GM15510 (cell line): Measurements from ENCODE around the gene PASK.

ENCODE experiments used
- POLR2A ChIP-seq: IDR thresholded peaks from 3 replicates; pipeline ENCODE4 v1.6.1; 2011; ENCODE audit warnings: borderline replicate concordance; ENCODE audit not compliant: insufficient read length; ENCODE audit errors: extremely low read depth

Gene PASK

DNA sequence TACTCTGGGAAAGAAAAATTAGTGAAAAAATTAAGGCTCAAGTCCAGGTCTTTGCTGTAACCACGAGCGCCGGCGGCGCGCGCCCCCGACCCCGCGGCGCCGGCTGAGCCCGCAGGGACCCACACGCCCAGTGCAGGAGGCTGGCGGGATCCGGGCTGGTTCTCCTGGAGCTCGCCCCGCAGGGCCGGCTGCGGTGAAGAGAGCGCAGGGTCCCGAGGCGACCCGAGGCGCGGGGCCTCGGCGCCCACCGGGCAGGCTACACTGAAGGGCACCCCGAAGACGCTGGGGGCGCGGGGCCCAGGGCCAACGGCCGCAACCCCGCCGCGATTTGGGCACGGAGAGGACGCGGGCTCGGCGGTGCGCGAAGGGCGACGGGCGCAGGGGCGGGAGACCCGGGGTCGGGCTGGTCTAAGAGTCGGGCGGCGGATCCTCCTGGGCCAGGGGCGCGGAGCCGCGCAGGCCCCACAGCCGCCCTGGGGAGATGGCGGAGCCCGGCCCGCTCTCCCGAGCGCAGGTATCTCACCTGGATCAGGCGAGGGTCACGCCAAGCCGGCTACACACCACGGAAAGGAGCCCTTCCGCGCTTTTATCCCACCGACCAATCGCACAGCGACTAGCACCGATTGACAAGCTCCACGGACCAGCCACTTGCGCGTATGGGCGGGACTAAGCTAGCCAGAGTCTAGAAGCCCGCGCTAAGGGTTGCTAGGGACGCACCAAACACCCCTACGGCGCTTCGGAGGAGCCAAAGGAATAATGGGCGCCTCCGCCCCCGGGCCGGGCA is at the start of gene PASK:
TSS of gene PASK (minus strand) at position 582 of the 784 bp plus-strand sequence. CDS start 6,440 bp downstream, outside the sequence.
- TF ChIP-seq POLR2A, result peak; percentile 35

DNA sequence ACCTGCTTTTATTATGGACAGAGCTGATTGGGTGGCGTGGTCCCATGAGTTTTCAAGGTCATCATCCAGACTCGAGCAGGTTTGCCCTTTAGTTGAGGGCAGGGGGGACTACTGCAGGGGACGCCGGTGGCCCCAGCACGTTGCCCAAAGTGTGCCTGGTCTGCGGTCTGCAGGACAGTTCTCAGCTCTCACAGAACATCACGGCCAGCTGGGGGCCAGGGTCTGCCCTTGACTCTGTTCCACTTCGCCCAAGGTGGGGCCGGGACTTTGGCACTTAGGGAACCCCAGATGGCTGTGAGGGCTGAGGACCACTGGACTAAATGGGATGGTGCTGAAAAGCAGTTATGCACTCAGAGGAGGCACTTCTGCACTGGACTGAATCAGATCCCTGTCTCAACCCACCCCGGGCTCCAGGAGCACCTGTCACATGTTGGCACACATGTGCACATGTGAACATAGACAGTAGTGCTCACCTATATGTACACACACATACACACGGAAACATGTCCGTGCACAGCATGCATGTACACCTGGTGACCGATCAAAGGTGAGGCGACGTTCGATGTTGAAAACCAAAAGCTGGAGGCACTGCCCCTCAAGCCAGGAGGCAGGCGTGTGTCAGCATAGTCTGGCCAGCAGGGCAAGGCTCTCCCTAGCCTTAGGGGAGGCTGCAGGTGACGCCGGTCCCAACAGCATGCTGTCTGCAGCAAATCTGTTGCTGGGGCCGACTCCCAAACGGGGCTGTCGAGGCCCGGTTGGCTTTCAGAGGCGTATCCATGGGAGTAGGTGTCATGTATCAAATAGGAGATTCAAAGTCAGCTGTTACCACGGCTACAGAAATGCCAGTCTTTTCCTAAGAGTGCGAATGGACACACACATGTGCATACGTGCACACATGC is 49.4 kb upstream of the PASK start:
- no peak for TF ChIP-seq POLR2A

DNA sequence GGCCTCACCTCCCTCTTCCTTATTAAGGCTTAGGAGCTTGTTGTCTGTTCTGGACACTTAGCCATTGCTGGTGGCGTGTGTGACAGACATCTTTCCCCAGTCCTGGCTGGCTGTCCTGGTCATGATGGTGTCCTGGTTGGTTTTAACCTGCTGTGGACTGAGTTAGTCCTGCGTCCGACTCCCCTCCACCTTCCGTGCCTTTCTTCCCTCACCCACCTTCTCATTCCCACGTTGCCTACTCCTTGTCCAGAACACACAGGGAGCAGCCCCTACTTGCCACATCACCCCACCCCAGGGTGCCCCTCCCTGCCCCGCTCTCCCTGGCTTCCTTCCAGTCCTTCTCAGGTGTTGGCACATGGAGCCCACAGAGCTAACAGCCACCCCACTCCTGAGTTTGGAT is 48.7 kb upstream of the PASK start:
- TF ChIP-seq POLR2A, result no peak

DNA sequence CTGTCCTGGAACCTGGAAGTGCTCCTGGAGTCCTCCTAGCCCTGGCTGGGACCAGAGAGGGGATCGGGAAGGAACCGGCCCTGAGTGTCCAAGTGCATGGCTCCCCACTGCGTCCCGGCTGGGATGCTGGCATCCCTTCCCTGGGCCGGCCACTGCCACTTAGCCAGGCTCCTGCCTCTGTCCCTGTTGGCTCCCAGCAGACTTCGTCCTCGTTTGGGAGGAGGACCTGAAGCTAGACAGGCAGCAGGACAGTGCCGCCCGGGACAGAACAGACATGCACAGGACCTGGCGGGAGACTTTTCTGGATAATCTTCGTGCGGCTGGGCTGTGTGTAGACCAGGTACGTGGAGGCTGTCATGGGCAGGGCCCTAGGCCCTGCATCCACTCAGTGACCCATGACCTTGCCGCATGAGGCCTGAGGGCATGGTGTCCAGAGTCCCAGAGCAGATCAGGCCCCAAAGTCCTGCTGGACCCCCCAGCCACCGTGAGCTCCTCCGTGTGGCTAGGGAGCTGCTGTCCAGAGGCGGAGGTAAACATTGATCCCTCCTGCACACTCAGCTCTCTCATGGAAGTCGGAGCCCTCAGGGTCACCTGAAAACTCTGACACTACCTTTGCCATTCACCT is 46.3 kb upstream of the PASK start:
- no peak for TF ChIP-seq POLR2A

DNA sequence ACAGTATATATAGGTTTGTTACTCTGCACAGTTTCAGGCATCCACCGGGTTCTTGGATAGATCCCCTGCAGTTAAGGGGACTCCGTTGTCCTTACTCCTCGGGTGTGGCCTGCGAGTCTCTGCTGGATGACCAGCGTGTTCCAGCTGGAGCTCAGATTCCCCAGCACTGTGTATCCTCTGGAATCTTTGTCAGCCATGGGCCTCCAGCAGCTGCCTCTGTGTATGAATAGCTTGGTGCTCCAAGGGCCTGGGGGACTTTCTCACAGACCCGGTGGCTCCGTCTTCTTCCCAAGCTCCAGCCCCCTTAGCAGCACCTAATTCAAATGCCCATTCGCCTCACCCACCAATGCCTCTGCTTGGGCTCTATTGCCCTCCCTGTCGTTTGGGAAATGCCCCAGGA is 45.5 kb upstream of the PASK start:
- TF ChIP-seq POLR2A, result no peak

DNA sequence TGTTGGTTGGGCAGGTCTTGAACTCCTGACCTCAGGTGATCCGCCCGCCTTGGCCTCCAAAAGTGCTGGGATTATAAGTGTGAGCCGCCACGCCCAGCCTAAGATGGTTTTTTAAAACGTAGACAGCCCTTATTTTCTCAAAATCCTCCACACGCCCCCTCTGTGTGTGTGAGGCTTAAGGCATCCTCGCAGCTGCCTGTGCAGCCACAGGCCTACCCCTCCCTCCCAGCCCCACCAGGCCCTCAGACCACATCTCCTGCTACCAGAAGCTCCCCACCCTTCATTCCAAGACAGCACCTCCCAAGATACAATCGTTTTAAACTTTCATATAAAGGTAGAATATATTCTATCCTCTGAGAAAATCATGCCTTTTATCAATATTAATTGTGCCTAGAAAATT is 44.0 kb upstream of the PASK start:
- no peak for TF ChIP-seq POLR2A

DNA sequence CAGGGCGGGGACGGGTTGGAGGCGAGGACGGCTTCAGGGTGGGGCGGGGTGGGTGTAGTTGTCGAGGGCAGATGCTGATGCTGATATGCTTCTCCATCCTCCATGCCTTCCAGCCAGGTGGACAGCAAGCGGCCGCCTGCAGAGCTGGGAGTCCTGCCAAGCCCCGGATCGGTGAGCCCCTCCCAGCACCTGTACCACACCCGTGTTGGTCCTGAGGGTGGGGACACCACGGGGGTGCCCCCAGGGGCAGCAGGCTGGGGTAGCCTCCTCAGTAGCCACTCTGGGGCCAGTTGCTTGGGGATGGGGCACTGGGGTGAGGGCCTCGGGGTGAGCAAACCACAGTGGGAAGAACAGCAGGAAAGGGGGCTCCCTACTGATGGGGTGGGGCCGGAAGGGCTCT is 41.8 kb upstream of the PASK start:
- no peak for TF ChIP-seq POLR2A

DNA sequence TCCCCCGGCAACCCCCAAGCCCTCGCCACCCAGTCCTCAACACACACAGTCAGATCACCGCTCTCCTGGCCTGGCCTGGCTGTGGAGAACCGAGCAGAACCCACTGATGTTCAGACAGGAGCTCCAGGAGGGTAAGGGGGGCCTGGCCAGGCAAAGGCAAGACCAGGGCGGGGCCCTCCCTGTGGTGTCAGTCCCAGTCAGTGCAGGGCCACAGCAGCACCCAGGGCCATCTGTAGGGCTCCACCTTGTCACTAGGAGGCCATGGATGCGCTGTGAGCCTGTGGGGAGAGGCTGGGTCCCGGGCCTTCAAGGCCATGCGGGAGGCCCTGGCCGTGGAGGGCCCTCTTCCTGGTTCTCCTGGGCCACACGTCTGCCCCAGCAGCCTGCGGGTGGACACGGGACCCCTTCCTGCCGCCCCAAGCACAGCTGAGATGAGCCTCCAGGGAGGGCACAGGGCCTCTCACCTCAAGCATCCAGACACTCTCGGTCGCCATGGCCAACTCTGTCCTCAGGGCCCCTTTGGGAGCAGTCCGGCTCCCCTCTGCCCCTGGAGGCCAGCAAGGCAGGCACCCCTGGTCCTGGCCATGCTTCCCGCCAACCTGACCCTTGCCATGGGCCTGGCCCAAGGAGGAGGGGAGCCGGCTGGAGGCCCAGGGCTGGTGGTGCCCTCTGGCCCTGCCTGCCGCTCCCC is 41.2 kb upstream of the PASK start:
- no peak for TF ChIP-seq POLR2A

DNA sequence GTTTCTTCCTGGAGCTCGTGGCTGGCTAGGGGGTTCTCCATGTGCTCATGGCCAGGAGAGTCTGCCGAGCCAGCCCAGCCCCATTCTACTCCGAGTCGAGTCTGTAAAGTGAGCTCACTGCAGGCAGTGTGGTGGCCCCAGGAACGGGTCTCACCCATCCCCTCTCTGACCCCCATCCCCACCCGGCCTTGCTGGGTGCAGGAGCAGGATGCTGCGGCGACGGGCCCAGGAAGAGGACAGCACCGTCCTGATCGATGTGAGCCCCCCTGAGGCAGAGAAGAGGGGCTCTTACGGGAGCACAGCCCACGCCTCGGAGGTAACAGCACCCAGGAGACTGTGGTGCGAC is 40.6 kb upstream of the PASK start:
- no peak for TF ChIP-seq POLR2A

DNA sequence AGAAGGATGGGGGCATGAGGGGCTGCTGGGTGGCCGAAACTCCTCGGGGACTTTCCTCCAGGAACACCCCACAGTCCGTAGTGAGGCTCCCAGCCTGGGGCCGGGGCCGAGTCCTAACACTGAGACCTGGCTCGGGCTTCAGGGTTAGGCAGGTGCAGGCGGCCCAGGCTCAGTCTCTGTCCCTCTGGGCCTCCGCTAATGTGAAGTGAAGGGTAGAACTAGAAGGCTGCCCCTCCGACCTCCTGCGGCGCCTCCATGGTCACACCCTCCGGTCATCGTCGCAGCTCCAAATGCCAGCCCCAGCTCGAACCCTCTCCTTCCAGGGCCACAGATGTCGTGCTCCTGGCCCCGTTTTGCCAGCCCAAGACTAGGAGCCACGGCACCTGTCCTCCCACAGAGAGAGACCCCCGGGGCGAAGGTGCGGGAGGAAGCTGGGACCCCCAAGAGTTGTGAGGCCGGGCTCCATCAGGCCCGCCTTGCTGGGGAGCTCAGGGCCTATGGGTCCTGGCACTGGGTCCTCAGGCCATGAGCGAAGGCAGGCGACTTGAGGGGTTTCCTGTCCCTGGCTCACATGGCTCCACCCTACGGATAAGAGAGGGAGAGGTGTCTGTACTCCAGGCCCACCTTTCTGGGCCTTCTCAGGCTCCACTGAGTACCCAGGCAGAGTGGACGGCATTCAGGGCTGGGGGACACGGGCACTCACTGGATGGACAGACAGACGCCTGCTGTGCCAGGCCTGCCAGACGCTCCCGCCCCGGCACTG is 40.0 kb upstream of the PASK start:
- no peak for TF ChIP-seq POLR2A

DNA sequence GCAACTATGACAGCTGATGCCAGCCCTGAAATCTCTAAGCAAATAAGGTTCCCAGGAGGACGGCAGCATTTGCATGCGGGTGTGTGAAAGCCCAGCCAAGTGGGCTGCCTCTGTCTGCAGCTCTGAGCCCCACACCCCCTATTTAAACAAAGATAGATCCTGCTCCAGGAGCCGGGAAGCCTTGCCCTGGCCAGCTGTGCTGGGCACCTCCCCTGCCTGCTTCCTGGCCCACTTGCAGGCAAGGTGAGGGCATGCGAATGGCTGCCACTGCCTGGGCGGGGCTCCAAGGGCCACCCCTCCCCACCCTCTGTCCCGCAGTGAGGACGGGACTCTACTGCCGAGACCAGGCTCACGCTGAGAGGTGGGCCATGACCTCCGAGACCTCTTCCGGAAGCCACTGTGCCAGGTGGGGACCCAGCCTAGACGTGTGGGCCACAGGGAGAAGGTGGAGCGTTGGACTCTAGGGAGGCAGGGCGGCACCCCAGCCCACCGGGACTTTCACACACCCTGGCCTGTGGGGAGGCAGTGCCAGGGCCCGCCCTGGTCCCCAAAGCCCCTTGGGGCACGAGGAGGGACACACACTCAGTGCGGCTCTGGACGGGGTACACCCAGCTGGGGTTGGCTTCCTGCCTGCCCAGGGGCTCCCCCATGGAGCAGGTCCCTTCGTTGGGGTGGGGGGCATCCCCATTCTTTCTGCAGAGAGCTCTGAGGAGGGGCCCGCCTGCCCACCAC is 39.3 kb upstream of the PASK start, which contains the start of gene ANO7:
TSS of gene ANO7 (plus strand) at position 317 of the 732 bp plus-strand sequence. CDS start 1,387 bp downstream, outside the sequence.
- no peak for TF ChIP-seq POLR2A

DNA sequence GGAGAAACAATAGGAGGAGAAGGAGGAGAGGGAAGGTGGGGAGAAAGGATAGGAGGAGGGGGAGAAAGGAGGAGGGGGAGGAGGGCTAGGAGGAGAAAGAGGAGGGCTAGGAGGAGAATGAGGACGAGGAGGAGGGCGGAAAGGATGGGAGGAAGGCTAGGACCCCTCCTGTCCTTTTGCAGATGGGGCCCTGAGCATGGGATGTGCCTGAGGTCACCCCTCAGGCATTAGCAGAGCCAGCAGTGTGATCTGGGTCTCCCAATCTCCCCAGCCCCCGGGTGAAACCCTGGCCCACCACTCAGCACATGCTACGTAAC is 38.6 kb upstream of the PASK start:
- no peak for TF ChIP-seq POLR2A

DNA sequence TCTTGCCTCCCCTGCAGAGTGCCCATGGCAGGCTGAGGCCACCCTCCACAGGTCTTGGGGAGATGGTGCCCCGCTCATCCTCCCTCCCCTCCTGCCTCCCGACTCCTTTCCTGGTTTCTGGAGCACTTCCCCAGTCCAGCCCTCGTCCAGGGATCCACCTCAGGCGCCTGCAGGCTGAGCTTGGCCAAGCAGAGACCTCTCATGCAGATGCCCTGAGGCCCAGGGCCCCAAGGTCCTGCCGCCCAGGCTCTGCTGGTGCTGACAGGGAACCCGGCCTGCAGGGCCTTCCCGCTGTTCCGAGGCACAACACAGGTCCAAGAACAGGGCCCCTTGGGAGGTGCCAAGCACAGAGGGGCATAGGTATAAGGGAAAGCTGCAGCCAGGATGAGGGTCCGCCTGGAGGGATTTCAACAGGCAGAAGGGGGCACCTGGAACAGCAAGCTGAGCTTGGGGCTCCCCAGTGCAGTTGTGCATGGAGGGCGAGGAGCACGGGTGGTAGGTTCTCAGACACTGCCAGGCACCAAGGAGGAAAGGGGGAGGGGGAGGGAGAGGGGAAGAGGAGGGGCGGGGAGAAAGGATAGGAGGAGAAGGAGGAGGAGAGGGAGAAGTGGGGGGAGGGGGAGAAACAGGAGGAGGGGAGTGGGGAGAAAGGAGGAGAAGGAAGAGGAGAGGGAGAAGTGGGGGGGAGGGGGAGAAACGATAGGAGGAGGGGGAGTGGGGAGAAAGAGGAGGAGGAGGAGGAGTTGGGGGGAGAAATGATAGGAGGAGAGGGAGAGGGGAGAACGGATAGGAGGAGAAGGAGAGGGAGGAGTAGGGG is 38.0 kb upstream of the PASK start:
- TF ChIP-seq POLR2A, result no peak
